ENCODE data around the gene ALDH5A1.

- TF ChIP-seq SPEN (CRISPR knock-in tag; IDR thresholded peaks at IDR 0.05; ENCODE audit: low read depth) (no peak), KDM6A (CRISPR knock-in tag; IDR thresholded peaks at IDR 0.05; ENCODE audit: low read depth) (no peak), EZH2 (conservative IDR thresholded peaks at IDR 0.05; ENCODE audit: low read depth, low read length) (no peak), GATAD1 (CRISPR knock-in tag; IDR thresholded peaks at IDR 0.05) (no peak), IRF1 (CRISPR knock-in tag; IDR thresholded peaks at IDR 0.05; ENCODE audit: low read depth) (no peak), U2AF2 (IDR thresholded peaks at IDR 0.05; ENCODE audit: low read depth, low read length) (no peak), BHLHE40 (IDR thresholded peaks at IDR 0.05; ENCODE audit: low read length) (no peak)
- TF ChIP-seq, protein P1, sequence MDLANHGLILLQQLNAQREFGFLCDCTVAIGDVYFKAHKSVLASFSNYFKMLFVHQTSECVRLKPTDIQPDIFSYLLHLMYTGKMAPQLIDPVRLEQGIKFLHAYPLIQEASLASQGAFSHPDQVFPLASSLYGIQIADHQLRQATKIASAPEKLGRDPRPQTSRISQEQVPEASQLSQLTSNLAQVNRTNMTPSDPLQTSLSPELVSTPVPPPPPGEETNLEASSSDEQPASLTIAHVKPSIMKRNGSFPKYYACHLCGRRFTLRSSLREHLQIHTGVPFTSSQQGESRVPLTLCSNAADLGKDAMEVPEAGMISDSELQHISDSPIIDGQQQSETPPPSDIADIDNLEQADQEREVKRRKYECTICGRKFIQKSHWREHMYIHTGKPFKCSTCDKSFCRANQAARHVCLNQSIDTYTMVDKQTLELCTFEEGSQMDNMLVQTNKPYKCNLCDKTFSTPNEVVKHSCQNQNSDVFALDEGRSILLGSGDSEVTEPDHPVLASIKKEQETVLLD (CRISPR knock-in tag; IDR thresholded peaks at IDR 0.05; ENCODE audit: low read depth) = no peak
- TF ChIP-seq, protein P2, sequence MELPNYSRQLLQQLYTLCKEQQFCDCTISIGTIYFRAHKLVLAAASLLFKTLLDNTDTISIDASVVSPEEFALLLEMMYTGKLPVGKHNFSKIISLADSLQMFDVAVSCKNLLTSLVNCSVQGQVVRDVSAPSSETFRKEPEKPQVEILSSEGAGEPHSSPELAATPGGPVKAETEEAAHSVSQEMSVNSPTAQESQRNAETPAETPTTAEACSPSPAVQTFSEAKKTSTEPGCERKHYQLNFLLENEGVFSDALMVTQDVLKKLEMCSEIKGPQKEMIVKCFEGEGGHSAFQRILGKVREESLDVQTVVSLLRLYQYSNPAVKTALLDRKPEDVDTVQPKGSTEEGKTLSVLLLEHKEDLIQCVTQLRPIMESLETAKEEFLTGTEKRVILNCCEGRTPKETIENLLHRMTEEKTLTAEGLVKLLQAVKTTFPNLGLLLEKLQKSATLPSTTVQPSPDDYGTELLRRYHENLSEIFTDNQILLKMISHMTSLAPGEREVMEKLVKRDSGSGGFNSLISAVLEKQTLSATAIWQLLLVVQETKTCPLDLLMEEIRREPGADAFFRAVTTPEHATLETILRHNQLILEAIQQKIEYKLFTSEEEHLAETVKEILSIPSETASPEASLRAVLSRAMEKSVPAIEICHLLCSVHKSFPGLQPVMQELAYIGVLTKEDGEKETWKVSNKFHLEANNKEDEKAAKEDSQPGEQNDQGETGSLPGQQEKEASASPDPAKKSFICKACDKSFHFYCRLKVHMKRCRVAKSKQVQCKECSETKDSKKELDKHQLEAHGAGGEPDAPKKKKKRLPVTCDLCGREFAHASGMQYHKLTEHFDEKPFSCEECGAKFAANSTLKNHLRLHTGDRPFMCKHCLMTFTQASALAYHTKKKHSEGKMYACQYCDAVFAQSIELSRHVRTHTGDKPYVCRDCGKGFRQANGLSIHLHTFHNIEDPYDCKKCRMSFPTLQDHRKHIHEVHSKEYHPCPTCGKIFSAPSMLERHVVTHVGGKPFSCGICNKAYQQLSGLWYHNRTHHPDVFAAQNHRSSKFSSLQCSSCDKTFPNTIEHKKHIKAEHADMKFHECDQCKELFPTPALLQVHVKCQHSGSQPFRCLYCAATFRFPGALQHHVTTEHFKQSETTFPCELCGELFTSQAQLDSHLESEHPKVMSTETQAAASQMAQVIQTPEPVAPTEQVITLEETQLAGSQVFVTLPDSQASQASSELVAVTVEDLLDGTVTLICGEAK (IDR thresholded peaks at IDR 0.05) = no peak
- TF ChIP-seq, protein P2 (CRISPR knock-in tag; IDR thresholded peaks at IDR 0.05) = no peak
These were observed 81.7 kb downstream of the ALDH5A1 start for GRCh38 chr6:24576447-24576846.

All from HepG2 (cell line).